BJ (cell line): ENCODE measurements around the gene IGSF22. TPM values are rescaled to one million over a fixed set of nuclear protein-coding genes. Genes with fewer than 3 reads are reported as not detected.

Experiments
- CTCF ChIA-PET: fragments of 350-600 bp; formaldehyde crosslinking; extraction: SDS; loops from one replicate; lab custom pipeline; 2021; ENCODE audit warnings: antibody characterized with exemption, inconsistent platforms; lab: Yijun Ruan, JAX
- POLR2A ChIA-PET: fragments of 300-600 bp; sonication (Branson Sonifier 250); formaldehyde crosslinking; extraction: SDS; loops from one replicate; lab custom pipeline; 2021; ENCODE audit warnings: antibody characterized with exemption; lab: Charles Lee
- DNase-seq: peaks from one replicate; pipeline ENCODE4 v3.0.0-alpha.2; 2011; ENCODE audit warnings: low read depth
- H3K27me3 ChIP-seq: 2 replicates; pipeline ENCODE4 v1.6.0; 2011; ENCODE audit warnings: low read length; ENCODE audit not compliant: control insufficient read depth, insufficient read depth
- H3K36me3 ChIP-seq: 2 replicates; pipeline ENCODE4 v1.5.1; 2011; ENCODE audit warnings: low read length; ENCODE audit not compliant: control insufficient read depth, insufficient read depth
- H3K4me3 ChIP-seq: 2 replicates; pipeline ENCODE4 v1.5.1; 2011; ENCODE audit warnings: low read depth, mild to moderate bottlenecking, control low read depth, low read length
- CTCF ChIP-seq: IDR thresholded peaks from 2 replicates; pipeline ENCODE4 v1.5.1; 2011; ENCODE audit warnings: low read depth, mild to moderate bottlenecking, control low read depth, inconsistent platforms, low read length, moderate library complexity; ENCODE audit not compliant: insufficient read depth
- polyA plus RNA-seq: library from polyadenylated mRNA; depleted of rRNA; stranded (reverse); fragments of >200 nt; gene quantifications from 2 replicates; pipeline ENCODE4 v1.2.3, GENCODE V29; 2011

Gene IGSF22
- polyA plus RNA-seq, 1 experiment = 0.15 TPM

GRCh38 chr11:18749681-18750319, 23.8 kb upstream of the IGSF22 start:
- DNase-seq = no peak
- Histone ChIP-seq H3K36me3 (no peaks in the 10 kb centered on the region), H3K27me3 (peaks cover 2% of the 10 kb centered on the region; the same call in 1 of the 2 replicates), H3K4me3 (no peak overlapping the region)
- TF ChIP-seq CTCF = no peak
- ChIA-PET CTCF (interaction anchor here (0.7 to 1.7 kb wide), 7 partner anchors 11 to 506 kb away, joined by 3 to 8 read pairs (median 3); no protein-coding TSS in a partner anchor), POLR2A (no interaction called here)

- CTCF ChIA-PET = interaction anchor here (1.2 to 1.7 kb wide), 4 partner anchors 10 to 505 kb away, joined by 3 to 8 read pairs (median 4); no protein-coding TSS in a partner anchor
- no peak overlapping the region for H3K4me3 ChIP-seq
- H3K36me3 ChIP-seq = no peaks in the 10 kb centered on the region
- TF ChIP-seq CTCF = no peak
- H3K27me3 ChIP-seq = peaks cover 2% of the 10 kb centered on the region; the same call in 1 of the 2 replicates
- DNase-seq = no peak
- POLR2A ChIA-PET = no interaction called here
Measured at GRCh38 chr11:18748766-18749365, 22.9 kb upstream of the IGSF22 start.

- ChIA-PET CTCF (interaction anchor here (1.1 to 1.5 kb wide), 4 partner anchors 14 to 219 kb away, joined by 3 to 6 read pairs (median 4); partner anchors contain the start of gene TSG101), POLR2A (no interaction called here)
- H3K27me3 ChIP-seq = peaks cover 2% of the 10 kb centered on the region; the same call in 1 of the 2 replicates
- TF ChIP-seq CTCF = no peak
- no peaks in the 10 kb centered on the region for H3K36me3 ChIP-seq
- no peak for DNase-seq
- H3K4me3 ChIP-seq = no peak overlapping the region
Measured at GRCh38 chr11:18745251-18745650, 19.3 kb upstream of the IGSF22 start.

- TF ChIP-seq CTCF = no peak
- Histone ChIP-seq H3K36me3 (no peaks in the 10 kb centered on the region), H3K27me3 (peaks cover 2% of the 10 kb centered on the region; the same call in 1 of the 2 replicates), H3K4me3 (no peak overlapping the region)
- ChIA-PET POLR2A (no interaction called here), CTCF (interaction anchor here (1.8 to 2.8 kb wide), 3 partner anchors 16 to 22 kb away, joined by 6 to 9 read pairs (median 6); no protein-coding TSS in a partner anchor)
- no peak for DNase-seq
Measured at GRCh38 chr11:18743900-18744514, 18.0 kb upstream of the IGSF22 start.

- H3K4me3 ChIP-seq = no peak overlapping the region
- no peak for TF ChIP-seq CTCF
- POLR2A ChIA-PET = interaction anchor here (0.6 kb wide), 1 partner anchor 217 kb away, joined by 4 read pairs; no protein-coding TSS in a partner anchor
Measured at GRCh38 chr11:18743365-18743764, 17.4 kb upstream of the IGSF22 start.

More at GRCh38 chr11:18743365-18743764, 17.4 kb upstream of the IGSF22 start:
- CTCF ChIA-PET = interaction anchor here (1.8 to 2.8 kb wide), 3 partner anchors 15 to 21 kb away, joined by 6 to 9 read pairs (median 6); no protein-coding TSS in a partner anchor
- no peaks in the 10 kb centered on the region for H3K36me3 ChIP-seq
- DNase-seq = no peak
- H3K27me3 ChIP-seq = peaks cover 2% of the 10 kb centered on the region; the same call in 1 of the 2 replicates
